A673 (cell line): ENCODE data around the gene IER5L.

ENCODE experiments used
- EZH2 ChIP-seq: fragments of 200-600 bp; sonication (generic); IDR thresholded peaks from 2 replicates; pipeline ENCODE4 v1.6.1; 2017; ENCODE audit warnings: borderline replicate concordance, low read depth, mild to moderate bottlenecking, mixed read lengths, antibody characterized with exemption, low read length; ENCODE audit not compliant: poor library complexity, severe bottlenecking
- TF ChIP-seq, protein P1 (sequence below): fragments of 300-800, 200-600 bp; sonication (generic); conservative IDR thresholded peaks from 2 replicates; pipeline ENCODE4 v1.5.1; 2017; ENCODE audit warnings: low read depth, mild to moderate bottlenecking, antibody characterized with exemption, low read length, moderate library complexity, mixed read lengths

DNA sequence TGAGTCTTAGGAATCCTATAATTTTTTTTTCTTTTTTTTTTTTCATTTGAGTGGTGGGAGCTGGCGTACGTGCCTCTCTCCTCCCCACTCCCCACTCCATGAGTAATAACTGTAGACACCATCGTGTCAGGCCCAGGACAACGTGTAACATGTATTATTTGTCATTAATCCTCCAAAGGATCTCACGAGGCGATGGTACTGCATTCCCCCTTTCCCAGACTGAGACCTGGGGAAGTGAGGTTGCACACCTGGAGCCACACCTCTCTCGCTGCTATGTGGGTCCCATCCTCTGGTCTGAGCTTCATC, 6.1 kb upstream of the IER5L start:
- TF ChIP-seq, protein P1, sequence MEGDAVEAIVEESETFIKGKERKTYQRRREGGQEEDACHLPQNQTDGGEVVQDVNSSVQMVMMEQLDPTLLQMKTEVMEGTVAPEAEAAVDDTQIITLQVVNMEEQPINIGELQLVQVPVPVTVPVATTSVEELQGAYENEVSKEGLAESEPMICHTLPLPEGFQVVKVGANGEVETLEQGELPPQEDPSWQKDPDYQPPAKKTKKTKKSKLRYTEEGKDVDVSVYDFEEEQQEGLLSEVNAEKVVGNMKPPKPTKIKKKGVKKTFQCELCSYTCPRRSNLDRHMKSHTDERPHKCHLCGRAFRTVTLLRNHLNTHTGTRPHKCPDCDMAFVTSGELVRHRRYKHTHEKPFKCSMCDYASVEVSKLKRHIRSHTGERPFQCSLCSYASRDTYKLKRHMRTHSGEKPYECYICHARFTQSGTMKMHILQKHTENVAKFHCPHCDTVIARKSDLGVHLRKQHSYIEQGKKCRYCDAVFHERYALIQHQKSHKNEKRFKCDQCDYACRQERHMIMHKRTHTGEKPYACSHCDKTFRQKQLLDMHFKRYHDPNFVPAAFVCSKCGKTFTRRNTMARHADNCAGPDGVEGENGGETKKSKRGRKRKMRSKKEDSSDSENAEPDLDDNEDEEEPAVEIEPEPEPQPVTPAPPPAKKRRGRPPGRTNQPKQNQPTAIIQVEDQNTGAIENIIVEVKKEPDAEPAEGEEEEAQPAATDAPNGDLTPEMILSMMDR: no peak
- TF ChIP-seq EZH2: no peak
